K562 (cell line): ENCODE measurements around the gene SPRN. TPM values are rescaled to one million over a fixed set of nuclear protein-coding genes. Genes with fewer than 3 reads are reported as not detected.

Experiments
- ATAC-seq: fragments of 200-7000 bp; cut with Tn5 transposase; 3 replicates; pipeline ENCODE4 v1.9.1; 2020; ENCODE audit warnings: moderate library complexity
- BruUV-seq: library from RNA; stranded (reverse); fragments of 400-500 nt; replicated peaks from 2 replicates; lab custom pipeline; 2021; lab: Mats Ljungman, UMichigan
- CTCF ChIA-PET: fragments of 300-600 bp; formaldehyde crosslinking; extraction: SDS; loops from one replicate; lab custom pipeline; 2021; ENCODE audit warnings: low intra/inter-chr PET ratio; lab: Yijun Ruan, JAX
- POLR2A ChIA-PET: fragments of 300-600, 350-650 bp; sonication (Branson Sonifier 250); formaldehyde crosslinking; extraction: SDS; loops from one replicate; lab custom pipeline; 2021; ENCODE audit warnings: antibody characterized with exemption, inconsistent platforms; lab: Yijun Ruan, JAX
- DNase-seq, 4 experiments: peaks; one replicate each; pipeline versions ENCODE4 v3.0.0 to v3.0.0-alpha.2; 2011 to 2018; ENCODE audit warnings: low spot score in 3 of 4, mixed read lengths in 3 of 4; ENCODE audit errors: extremely low read depth in 1 of 4
- FAIRE-seq: peaks from 2 replicates; lab custom pipeline; 2011; peaks lifted over from hg19 to GRCh38; lab: Jason Lieb, UNC
- H2AFZ ChIP-seq: 2 replicates; pipeline ENCODE4 v1.6.0; 2011; ENCODE audit warnings: low read depth, low read length, control low read depth, inconsistent platforms
- H3K27ac ChIP-seq: fragments of 200-600 bp; 3 replicates; pipeline ENCODE4 v1.8.0; 2011; ENCODE audit warnings: low read depth, mild to moderate bottlenecking, control low read depth, inconsistent platforms, low read length, moderate library complexity, mixed read lengths; ENCODE audit errors: extremely low read depth
- H3K27me3 ChIP-seq, 2 experiments: fragments of 300-600 bp in 1 of 2; 2 replicates in 1 of 2; 3 replicates in 1 of 2; pipeline versions ENCODE4 v1.6.0 to v1.8.0; 2011; ENCODE audit warnings: inconsistent platforms in 2 of 2, low read length in 2 of 2, mild to moderate bottlenecking in 1 of 2, mixed read lengths in 1 of 2, moderate library complexity in 1 of 2; ENCODE audit not compliant: control insufficient read depth in 2 of 2, insufficient read depth in 2 of 2
- H3K36me3 ChIP-seq: fragments of 300-600 bp; 3 replicates; pipeline ENCODE4 v1.8.0; 2011; ENCODE audit warnings: mild to moderate bottlenecking, low read length, inconsistent platforms; ENCODE audit not compliant: control insufficient read depth, insufficient read depth
- H3K4me1 ChIP-seq, 2 experiments: fragments of 200-600 bp in 1 of 2; replicated peaks in 1 of 2; 2 replicates in 1 of 2; 3 replicates in 1 of 2; pipeline versions ENCODE4 v1.5.1 to v1.8.0; 2011; ENCODE audit warnings: inconsistent platforms in 2 of 2, low read length in 2 of 2, mild to moderate bottlenecking in 1 of 2, mixed read lengths in 1 of 2, moderate library complexity in 1 of 2; ENCODE audit not compliant: control insufficient read depth in 2 of 2, insufficient read depth in 2 of 2
- H3K4me2 ChIP-seq: 2 replicates; pipeline ENCODE4 v1.6.1; 2011; ENCODE audit warnings: low read length, control low read depth, inconsistent platforms, mixed read lengths; ENCODE audit not compliant: insufficient read depth
- H3K4me3 ChIP-seq: fragments of 200-600 bp; sonication (generic), shearing (Covaris generic); 2 replicates; pipeline ENCODE4 v1.5.1; 2016; ENCODE audit warnings: control low read depth, inconsistent platforms
- H3K79me2 ChIP-seq: fragments of 200-600 bp; 3 replicates; pipeline ENCODE4 v1.8.0; 2011; ENCODE audit warnings: low read length, inconsistent platforms; ENCODE audit not compliant: control insufficient read depth, insufficient read depth
- H3K9ac ChIP-seq, 2 experiments: 2 replicates each; pipeline versions ENCODE4 v1.6.0 to v1.6.1; 2011; ENCODE audit warnings: low read depth in 2 of 2, low read length in 2 of 2, control low read depth in 1 of 2, inconsistent platforms in 1 of 2, mild to moderate bottlenecking in 1 of 2, mixed read lengths in 1 of 2; ENCODE audit not compliant: insufficient read depth in 1 of 2
- H3K9me1 ChIP-seq: one replicate; pipeline ENCODE4 v1.6.0; 2011; ENCODE audit warnings: inconsistent platforms, mild to moderate bottlenecking, low read length, moderate library complexity; ENCODE audit not compliant: control insufficient read depth, insufficient read depth
- H3K9me3 ChIP-seq: replicated peaks from 2 replicates; pipeline ENCODE4 v1.5.1; 2011; ENCODE audit warnings: low read depth, low read length, inconsistent platforms; ENCODE audit not compliant: control insufficient read depth, insufficient read depth
- H4K20me1 ChIP-seq: replicated peaks from 2 replicates; pipeline ENCODE4 v1.6.1; 2011; ENCODE audit warnings: low read length, inconsistent platforms, mixed read lengths; ENCODE audit not compliant: control insufficient read depth, insufficient read depth
- CBFA2T2 ChIP-seq: fragments of 450-650 bp; conservative IDR thresholded peaks from 2 replicates; pipeline ENCODE4 v1.6.1; 2017; ENCODE audit warnings: mild to moderate bottlenecking
- TEAD2 ChIP-seq: fragments of 450-650 bp; IDR thresholded peaks from 2 replicates; pipeline ENCODE4 v1.6.1; 2016; ENCODE audit warnings: missing genetic modification characterization, control low read depth, missing compliant biosample characterization
- TGIF2 ChIP-seq: sonication (generic); formaldehyde crosslinking; IDR thresholded peaks from 2 replicates; pipeline ENCODE4 v1.8.1; 2022; ENCODE audit warnings: mild to moderate bottlenecking, missing genetic modification reagents, moderate library complexity
- ZBTB17 ChIP-seq: fragments of 450-650 bp; formaldehyde crosslinking; IDR thresholded peaks from 2 replicates; pipeline ENCODE4 v1.4.0; 2020; ENCODE audit warnings: mild to moderate bottlenecking
- ZBTB43 ChIP-seq: sonication (generic); formaldehyde crosslinking; IDR thresholded peaks from 2 replicates; pipeline ENCODE4 v1.8.0; 2023; ENCODE audit warnings: mild to moderate bottlenecking, missing genetic modification reagents
- WGBS: fragments of 100-300 bp; shearing (Covaris generic); methylation state at CpG from one replicate; pipeline ENCODE4 v1.1.6; 2016; ENCODE audit warnings: low coverage, mixed read lengths; ENCODE audit not compliant: insufficient coverage; ENCODE audit errors: missing lambda C conversion rate; 5-methylcytosine and 5-hydroxymethylcytosine counted together
- in situ Hi-C: fragments of 300-500 bp; cut with MboI; formaldehyde crosslinking; loops from 4 replicates; pipeline ENCODE4 v1.15.0; 2018; ENCODE audit warnings: inconsistent platforms, mixed read lengths
- intact Hi-C: fragments of 100-400 bp; cut with micrococcal nuclease; formaldehyde crosslinking; loops from 2 replicates; pipeline ENCODE4 v1.14.2; 2022
- polyA plus RNA-seq, 8 experiments: library from polyadenylated mRNA; depleted of rRNA in 4 of 8; stranded (reverse) in 5 of 8; unstranded in 3 of 8; fragments of >200 nt; fragmentation: Nextera tagmentation in 2 of 8; fragmentation: Illumina TruSeq in 1 of 8; extraction: Ambion mirVana in 2 of 8; extraction: Trizol in 1 of 8; gene quantifications; 2 replicates each; pipeline versions ENCODE4 v1.2.1 to v1.2.3, GENCODE V29; 2011 to 2014; ENCODE audit warnings: inconsistent platforms in 1 of 8, missing spikeins in 1 of 8
- total RNA-seq, 7 experiments: library from RNA; depleted of rRNA in 6 of 7; stranded (reverse); fragments of >200 nt in 6 of 7; fragmentation: Illumina TruSeq in 2 of 7; extraction: Trizol in 2 of 7; gene quantifications; 2 replicates each; pipeline versions ENCODE4 v1.2.1 to v1.2.3, GENCODE V29; 2011 to 2021; ENCODE audit warnings: low replicate concordance in 1 of 7

The SPRN gene
- total and polyA plus RNA-seq, 9 of the 15 experiments (the other 6 are each of a cell fraction or from before 2014, with no cell fraction given) = 0.04 TPM; not detected in 8

GRCh38 chr10:133473270-133473669, 48.8 kb upstream of the SPRN start (continued):
- no peak for TF ChIP-seq CBFA2T2
- no peak for TF ChIP-seq ZBTB17

GRCh38 chr10:133471300-133472109, 47.1 kb upstream of the SPRN start:
- H2AFZ ChIP-seq = no peak overlapping the region
- ChIA-PET POLR2A (no interaction called here), CTCF (no interaction called here)
- peaks cover under 1% of the 10 kb centered on the region for H3K9me1 ChIP-seq
- WGBS = 3% methylated on average over 7 of the region's 7 CpGs
- FAIRE-seq (no peak), DNase-seq (no peak), ATAC-seq (no peak)
- no peak overlapping the region for H3K27ac ChIP-seq
- peaks cover 12% of the 10 kb centered on the region for H4K20me1 ChIP-seq
- BruUV-seq = no TSS peak
- in situ Hi-C loops (no loop called here), intact Hi-C loops (no loop called here)
- no peaks in the 10 kb centered on the region for H3K9me3 ChIP-seq
- H3K4me3 ChIP-seq = no peak overlapping the region
- no peaks in the 10 kb centered on the region for H3K36me3 ChIP-seq
- no peak overlapping the region for H3K9ac ChIP-seq
- H3K4me2 ChIP-seq = no peak overlapping the region
- H3K79me2 ChIP-seq = no peaks in the 10 kb centered on the region
- no peak for TF ChIP-seq ZBTB43 (CRISPR knock-in tag)
- TF ChIP-seq TGIF2 (CRISPR knock-in tag) = no peak
- TF ChIP-seq TEAD2 (tag) = no peak
- H3K4me1 ChIP-seq = no peaks in the 10 kb centered on the region
- H3K27me3 ChIP-seq = peaks cover 10 to 35% of the 10 kb centered on the region in 2 experiments
